ENCODE results near the gene PTGES. TPM values are rescaled to one million over a fixed set of nuclear protein-coding genes. Genes with fewer than 3 reads are reported as not detected.

Gene PTGES
- total and polyA plus RNA-seq, 9 of the 15 experiments (the other 6 are each of a cell fraction or from before 2014, with no cell fraction given), result 0.13 TPM; not detected in 8

GRCh38 chr9:129761293-129761900, 8.6 kb upstream of the PTGES start:
- no TSS peak for BruUV-seq (replicated peaks)
- H3K27ac ChIP-seq (ENCODE audit: extremely low read depth, low read depth, low read length), result no peak overlapping the region
- intact Hi-C loops (cut with micrococcal nuclease) (no loop called here), in situ Hi-C loops (cut with MboI) (no loop called here)
- DNase-seq (ENCODE audit: extremely low read depth in 1 of 4, low spot score in 3 of 4) (no peak), FAIRE-seq (no peak), ATAC-seq (no peak)
- no peaks in the 10 kb centered on the region for H3K79me2 ChIP-seq (ENCODE audit: control insufficient read depth, insufficient read depth, low read length)
- no peak overlapping the region for H3K4me3 ChIP-seq
- ChIA-PET CTCF (ENCODE audit: low intra/inter-chr PET ratio) (no interaction called here), POLR2A (interaction anchor here (0.5 to 1.5 kb wide), 5 partner anchors 11 to 1483 kb away, joined by 3 to 4 read pairs (median 3); no protein-coding TSS in a partner anchor)
- WGBS (ENCODE audit: insufficient coverage, low coverage, missing lambda C conversion rate), result 58% methylated on average over 11 of the region's 11 CpGs
- H3K9me3 ChIP-seq (replicated peaks; ENCODE audit: control insufficient read depth, insufficient read depth, low read depth, low read length), result no peaks in the 10 kb centered on the region
- TF ChIP-seq GATAD2B (IDR thresholded peaks at IDR 0.05; ENCODE audit: borderline replicate concordance) (no peak), ARID1B (IDR thresholded peaks at IDR 0.05) (no peak), TSHZ1 (CRISPR knock-in tag; IDR thresholded peaks at IDR 0.05) (no peak), POLR2A (conservative IDR thresholded peaks at IDR 0.05) (no peak), CBX2 (IDR thresholded peaks at IDR 0.05; ENCODE audit: insufficient read depth, low read length, poor library complexity, severe bottlenecking) (no peak), ZNF395 (CRISPR knock-in tag; IDR thresholded peaks at IDR 0.05) (no peak), GABPB2 (CRISPR knock-in tag; conservative IDR thresholded peaks at IDR 0.05) (no peak), ILF3 (IDR thresholded peaks at IDR 0.05; ENCODE audit: borderline replicate concordance) (no peak), SAFB2 (IDR thresholded peaks at IDR 0.05; ENCODE audit: borderline replicate concordance, low read depth, low read length, severe bottlenecking) (no peak), BRF1 (IDR thresholded peaks at IDR 0.05; ENCODE audit: borderline replicate concordance, extremely low read depth, insufficient read length) (no peak), DPF2 (IDR thresholded peaks at IDR 0.05) (no peak), C11orf30 (IDR thresholded peaks at IDR 0.05; ENCODE audit: low read depth) (no peak), GABPB1 (CRISPR knock-in tag; IDR thresholded peaks at IDR 0.05) (no peak), SOX6 (IDR thresholded peaks at IDR 0.05) (no peak), FOXP1 (CRISPR knock-in tag; IDR thresholded peaks at IDR 0.05) (no peak)
- no peaks in the 10 kb centered on the region for H3K9me1 ChIP-seq (ENCODE audit: control insufficient read depth, insufficient read depth, low read length)
- no peak overlapping the region; the same call in 1 of the 2 replicates for H3K4me2 ChIP-seq (ENCODE audit: insufficient read depth, low read length)
- H3K36me3 ChIP-seq (ENCODE audit: control insufficient read depth, insufficient read depth, low read length), result no peaks in the 10 kb centered on the region
- H2AFZ ChIP-seq (ENCODE audit: low read depth, low read length), result no peak overlapping the region
- H4K20me1 ChIP-seq (replicated peaks; ENCODE audit: control insufficient read depth, insufficient read depth, low read length), result 0 out of 2 replicates have a peak, but pooled peaks cover 5% of the 10 kb centered on the region
- peaks cover 23 to 26% of the 10 kb centered on the region in 2 experiments for H3K4me1 ChIP-seq (replicated peaks in 1 of 2; ENCODE audit: control insufficient read depth in 2 of 2, insufficient read depth in 2 of 2, low read length in 2 of 2)
- peaks cover 0 to under 1% of the 10 kb centered on the region in 2 experiments; a peak in 1 of 5 replicates for H3K27me3 ChIP-seq (ENCODE audit: control insufficient read depth in 2 of 2, insufficient read depth in 2 of 2, low read length in 2 of 2)
- H3K9ac ChIP-seq (ENCODE audit: insufficient read depth in 1 of 2, low read depth in 2 of 2, low read length in 2 of 2), result peak overlapping the region in 1 of 2 experiments; percentile 40; a peak in 2 of 4 replicates
